HEK293 (cell line): Measurements from ENCODE around the gene RFX2.

Experiments used
- CTCF ChIA-PET: fragments of 350-600 bp; formaldehyde crosslinking; extraction: SDS; loops from one replicate; lab custom pipeline; 2021; ENCODE audit warnings: antibody characterized with exemption; lab: Yijun Ruan, JAX
- POLR2A ChIA-PET: fragments of 300-600 bp; formaldehyde crosslinking; extraction: SDS; loops from one replicate; lab custom pipeline; 2020; ENCODE audit warnings: antibody characterized with exemption, inconsistent platforms; lab: Yijun Ruan, JAX
- H3K27ac ChIP-seq: fragments of 200-500 bp; sonication (Bioruptor generic); 2 replicates; pipeline ENCODE4 v1.5.1; 2014; ENCODE audit warnings: low read depth, low read length, control low read depth, inconsistent platforms; ENCODE audit errors: extremely low read depth
- H3K36me3 ChIP-seq, 2 experiments: fragments of 200-500 bp in 1 of 2; sonication (Bioruptor generic) in 1 of 2; 1 replicate in 1 of 2; 2 replicates in 1 of 2; pipeline ENCODE4 v1.5.1; 2014 to 2017; ENCODE audit warnings: inconsistent platforms in 2 of 2, low read length in 2 of 2; ENCODE audit not compliant: control insufficient read depth in 2 of 2, insufficient read depth in 1 of 2
- H3K4me1 ChIP-seq: fragments of 200-500 bp; sonication (Bioruptor generic); 2 replicates; pipeline ENCODE4 v1.5.1; 2014; ENCODE audit warnings: mild to moderate bottlenecking, low read length, inconsistent platforms; ENCODE audit not compliant: control insufficient read depth, insufficient read depth
- H3K4me3 ChIP-seq: 2 replicates; pipeline ENCODE4 v1.5.1; 2011; ENCODE audit warnings: low read depth, mild to moderate bottlenecking, control low read depth, low read length, moderate library complexity
- H3K9me3 ChIP-seq: fragments of 200-500 bp; sonication (Bioruptor generic); 2 replicates; pipeline ENCODE4 v1.5.1; 2014; ENCODE audit warnings: low read depth, low read length, inconsistent platforms; ENCODE audit not compliant: control insufficient read depth, insufficient read depth
- EGR2 ChIP-seq: fragments of 450-650 bp; formaldehyde crosslinking; IDR thresholded peaks from 2 replicates; pipeline ENCODE4 v1.5.1; 2016; ENCODE audit warnings: low read depth, missing biosample characterization, missing genetic modification characterization
- PRDM6 ChIP-seq: fragments of 450-650 bp; formaldehyde crosslinking; IDR thresholded peaks from 2 replicates; pipeline ENCODE4 v1.5.1; 2017; ENCODE audit warnings: missing biosample characterization, missing genetic modification characterization
- YY1 ChIP-seq: fragments of 450-650 bp; formaldehyde crosslinking; IDR thresholded peaks from 2 replicates; pipeline ENCODE4 v1.5.1; 2018; ENCODE audit warnings: missing biosample characterization, missing genetic modification characterization
- ZFHX2 ChIP-seq: fragments of 450-650 bp; formaldehyde crosslinking; conservative IDR thresholded peaks from 2 replicates; pipeline ENCODE4 v1.5.1; 2016; ENCODE audit warnings: missing biosample characterization, missing genetic modification characterization
- ZNF10 ChIP-seq: fragments of 450-650 bp; formaldehyde crosslinking; IDR thresholded peaks from 2 replicates; pipeline ENCODE4 v1.5.1; 2017; ENCODE audit warnings: missing biosample characterization, missing genetic modification characterization
- ZNF146 ChIP-seq: fragments of 450-650 bp; formaldehyde crosslinking; IDR thresholded peaks from 2 replicates; pipeline ENCODE4 v1.5.1; 2016; ENCODE audit warnings: missing biosample characterization, missing genetic modification characterization
- ZNF274 ChIP-seq, 2 experiments: fragments of 200-500 bp in 1 of 2; fragments of 450-650 bp in 1 of 2; sonication (Bioruptor generic) in 1 of 2; formaldehyde crosslinking in 1 of 2; IDR thresholded peaks; 2 replicates each; pipeline versions ENCODE4 v1.5.1 to v1.6.1; 2014 to 2016; ENCODE audit warnings: borderline replicate concordance in 1 of 2, inconsistent platforms in 1 of 2, low read length in 1 of 2, missing biosample characterization in 1 of 2, missing genetic modification characterization in 1 of 2
- ZNF335 ChIP-seq: fragments of 450-650 bp; formaldehyde crosslinking; conservative IDR thresholded peaks from 2 replicates; pipeline ENCODE4 v1.5.1; 2016; ENCODE audit warnings: missing biosample characterization, missing genetic modification characterization
- ZNF501 ChIP-seq: fragments of 450-650 bp; formaldehyde crosslinking; IDR thresholded peaks from 2 replicates; pipeline ENCODE4 v1.5.1; 2016; ENCODE audit warnings: missing biosample characterization, missing genetic modification characterization
- ZNF544 ChIP-seq: fragments of 450-650 bp; formaldehyde crosslinking; IDR thresholded peaks from 2 replicates; pipeline ENCODE4 v1.5.0; 2017; ENCODE audit warnings: missing biosample characterization, missing genetic modification characterization
- ZNF555 ChIP-seq: fragments of 450-650 bp; formaldehyde crosslinking; conservative IDR thresholded peaks from 2 replicates; pipeline ENCODE4 v1.5.1; 2017; ENCODE audit warnings: missing biosample characterization, mild to moderate bottlenecking, missing genetic modification characterization, inconsistent platforms
- ZNF610 ChIP-seq: fragments of 450-650 bp; formaldehyde crosslinking; IDR thresholded peaks from 2 replicates; pipeline ENCODE4 v1.5.1; 2016; ENCODE audit warnings: missing biosample characterization, missing genetic modification characterization, borderline replicate concordance
- ZNF654 ChIP-seq: fragments of 450-650 bp; formaldehyde crosslinking; IDR thresholded peaks from 2 replicates; pipeline ENCODE4 v1.5.1; 2016; ENCODE audit warnings: low read depth, missing biosample characterization, missing genetic modification characterization
- ZNF658 ChIP-seq: fragments of 450-650 bp; formaldehyde crosslinking; IDR thresholded peaks from 2 replicates; pipeline ENCODE4; 2016; ENCODE audit warnings: missing biosample characterization, missing genetic modification characterization
- ZNF664 ChIP-seq: fragments of 450-650 bp; formaldehyde crosslinking; IDR thresholded peaks from 2 replicates; pipeline ENCODE4 v1.5.1; 2016; ENCODE audit warnings: missing biosample characterization, missing genetic modification characterization
- TF ChIP-seq, protein P1 (sequence below): fragments of 450-650 bp; formaldehyde crosslinking; conservative IDR thresholded peaks from 2 replicates; pipeline ENCODE4 v1.5.1; 2016; ENCODE audit warnings: low read depth, missing biosample characterization, missing genetic modification characterization
- TF ChIP-seq, protein P2 (sequence below): fragments of 450-650 bp; formaldehyde crosslinking; IDR thresholded peaks from 2 replicates; pipeline ENCODE4 v1.5.1; 2017; ENCODE audit warnings: missing biosample characterization, missing genetic modification characterization
- TF ChIP-seq, protein P3 (sequence below): fragments of 450-650 bp; formaldehyde crosslinking; IDR thresholded peaks from 2 replicates; pipeline ENCODE4 v1.5.1; 2016; ENCODE audit warnings: missing biosample characterization, missing genetic modification characterization

RFX2 gene

DNA sequence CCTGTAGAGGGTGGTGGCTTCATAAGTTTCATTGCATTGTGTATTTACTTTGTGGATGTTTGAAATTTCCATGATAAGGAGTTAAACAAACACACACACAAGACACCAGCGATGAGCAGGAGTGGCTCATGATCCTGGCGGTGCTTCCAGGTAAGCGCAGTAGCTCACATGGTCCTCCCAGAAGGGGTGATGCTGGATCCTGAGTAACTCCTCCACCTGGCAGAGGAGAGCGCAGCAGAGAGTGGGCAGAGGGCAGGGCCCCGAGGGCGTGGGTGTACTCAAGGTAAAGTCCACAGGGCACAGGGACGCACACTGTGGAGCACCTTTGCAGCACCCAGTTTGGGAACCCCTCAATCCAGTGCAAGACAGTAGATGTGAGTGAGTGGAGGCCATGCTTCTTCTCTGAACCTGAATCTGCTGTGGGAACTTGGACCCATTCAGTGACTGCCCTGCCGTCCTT lies 54.0 kb downstream of the RFX2 start (continued):
- TF ChIP-seq EGR2 (tag by site-specific recombination) (no peak), ZNF146 (tag by site-specific recombination) (no peak)

GRCh38 chr19:6055013-6055795 lies 55.1 kb downstream of the RFX2 start:
- Histone ChIP-seq H3K4me3 (no peak overlapping the region), H3K4me1 (no peaks in the 10 kb centered on the region), H3K27ac (no peak overlapping the region), H3K9me3 (no peaks in the 10 kb centered on the region), H3K36me3 (no peaks in the 10 kb centered on the region)
- ChIA-PET POLR2A (no interaction called here), CTCF (interaction anchor here (0.5 to 4.1 kb wide), 5 partner anchors 33 to 191 kb away, joined by 3 to 22 read pairs (median 3); no protein-coding TSS in a partner anchor)
- no peak for TF ChIP-seq ZNF664 (tag by site-specific recombination)
- no peak for TF ChIP-seq ZNF544 (tag by site-specific recombination)
- TF ChIP-seq YY1 (tag by site-specific recombination), result no peak
- TF ChIP-seq PRDM6 (tag by site-specific recombination), result no peak
- TF ChIP-seq ZNF610 (tag by site-specific recombination), result no peak

DNA sequence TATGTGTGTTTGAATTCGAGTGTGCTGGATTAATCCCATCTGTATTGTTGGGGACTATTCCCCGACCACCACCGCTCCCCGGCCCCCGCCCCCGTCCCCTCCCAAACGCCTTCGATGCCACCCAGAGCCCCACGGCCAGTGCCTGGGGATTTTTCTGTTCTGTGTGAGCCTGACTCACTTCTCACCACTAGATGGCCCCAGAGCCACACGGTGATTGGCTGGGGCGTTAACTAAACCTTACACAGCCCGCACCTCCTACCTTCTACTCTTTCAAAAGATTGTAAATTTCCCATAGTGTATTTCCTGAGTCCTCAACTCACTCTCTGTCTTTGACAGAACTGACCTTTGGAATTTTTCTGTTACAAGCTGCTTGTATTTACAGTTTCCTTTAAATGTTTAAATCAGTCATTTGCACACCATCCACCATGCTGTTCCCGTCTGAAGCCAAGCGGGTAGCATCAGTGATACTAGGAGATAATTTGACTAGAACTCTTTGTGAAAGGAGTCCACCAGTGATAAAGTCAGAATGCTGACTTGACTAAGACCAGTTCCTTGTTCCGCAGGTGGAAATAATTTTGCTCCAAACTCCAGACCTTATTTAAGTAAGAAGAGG lies 61.4 kb downstream of the RFX2 start:
- no peak overlapping the region for H3K4me3 ChIP-seq
- no peak overlapping the region for H3K27ac ChIP-seq
- no peaks in the 10 kb centered on the region for H3K36me3 ChIP-seq
- CTCF ChIA-PET, result interaction anchor here (0.6 to 3.5 kb wide), 38 partner anchors 8 to 1048 kb away, joined by 3 to 95 read pairs (median 4); no protein-coding TSS in a partner anchor
- H3K9me3 ChIP-seq, result no peaks in the 10 kb centered on the region
- POLR2A ChIA-PET, result interaction anchor here (0.8 to 1.0 kb wide), 2 partner anchors 59 to 77 kb away, joined by 3 read pairs; no protein-coding TSS in a partner anchor
- H3K4me1 ChIP-seq, result no peaks in the 10 kb centered on the region
- TF ChIP-seq ZNF10 (tag by site-specific recombination), result no peak
- peak; percentile 88; the same call in 1 of the 2 replicates for TF ChIP-seq ZNF335
- TF ChIP-seq ZFHX2 (tag by site-specific recombination), result 0 out of 2 replicates have a peak, but pooled peaks have one; percentile 27
- TF ChIP-seq ZNF654, result peak; percentile 96
- no peak for TF ChIP-seq ZNF555 (tag by site-specific recombination)
- no peak for TF ChIP-seq ZNF501 (tag by site-specific recombination)
- no peak for TF ChIP-seq ZNF274 (IDR thresholded peaks at IDR 0.05; ENCODE audit: low read length)
- no peak for TF ChIP-seq ZNF274 (tag by site-specific recombination; IDR thresholded peaks at IDR 0.05; ENCODE audit: borderline replicate concordance)
- TF ChIP-seq PRDM6 (tag by site-specific recombination), result no peak
- no peak for TF ChIP-seq ZNF658 (tag by site-specific recombination)
- TF ChIP-seq, protein P1, sequence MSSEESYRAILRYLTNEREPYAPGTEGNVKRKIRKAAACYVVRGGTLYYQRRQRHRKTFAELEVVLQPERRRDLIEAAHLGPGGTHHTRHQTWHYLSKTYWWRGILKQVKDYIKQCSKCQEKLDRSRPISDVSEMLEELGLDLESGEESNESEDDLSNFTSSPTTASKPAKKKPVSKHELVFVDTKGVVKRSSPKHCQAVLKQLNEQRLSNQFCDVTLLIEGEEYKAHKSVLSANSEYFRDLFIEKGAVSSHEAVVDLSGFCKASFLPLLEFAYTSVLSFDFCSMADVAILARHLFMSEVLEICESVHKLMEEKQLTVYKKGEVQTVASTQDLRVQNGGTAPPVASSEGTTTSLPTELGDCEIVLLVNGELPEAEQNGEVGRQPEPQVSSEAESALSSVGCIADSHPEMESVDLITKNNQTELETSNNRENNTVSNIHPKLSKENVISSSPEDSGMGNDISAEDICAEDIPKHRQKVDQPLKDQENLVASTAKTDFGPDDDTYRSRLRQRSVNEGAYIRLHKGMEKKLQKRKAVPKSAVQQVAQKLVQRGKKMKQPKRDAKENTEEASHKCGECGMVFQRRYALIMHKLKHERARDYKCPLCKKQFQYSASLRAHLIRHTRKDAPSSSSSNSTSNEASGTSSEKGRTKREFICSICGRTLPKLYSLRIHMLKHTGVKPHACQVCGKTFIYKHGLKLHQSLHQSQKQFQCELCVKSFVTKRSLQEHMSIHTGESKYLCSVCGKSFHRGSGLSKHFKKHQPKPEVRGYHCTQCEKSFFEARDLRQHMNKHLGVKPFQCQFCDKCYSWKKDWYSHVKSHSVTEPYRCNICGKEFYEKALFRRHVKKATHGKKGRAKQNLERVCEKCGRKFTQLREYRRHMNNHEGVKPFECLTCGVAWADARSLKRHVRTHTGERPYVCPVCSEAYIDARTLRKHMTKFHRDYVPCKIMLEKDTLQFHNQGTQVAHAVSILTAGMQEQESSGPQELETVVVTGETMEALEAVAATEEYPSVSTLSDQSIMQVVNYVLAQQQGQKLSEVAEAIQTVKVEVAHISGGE, result no peak
- TF ChIP-seq, protein P2, sequence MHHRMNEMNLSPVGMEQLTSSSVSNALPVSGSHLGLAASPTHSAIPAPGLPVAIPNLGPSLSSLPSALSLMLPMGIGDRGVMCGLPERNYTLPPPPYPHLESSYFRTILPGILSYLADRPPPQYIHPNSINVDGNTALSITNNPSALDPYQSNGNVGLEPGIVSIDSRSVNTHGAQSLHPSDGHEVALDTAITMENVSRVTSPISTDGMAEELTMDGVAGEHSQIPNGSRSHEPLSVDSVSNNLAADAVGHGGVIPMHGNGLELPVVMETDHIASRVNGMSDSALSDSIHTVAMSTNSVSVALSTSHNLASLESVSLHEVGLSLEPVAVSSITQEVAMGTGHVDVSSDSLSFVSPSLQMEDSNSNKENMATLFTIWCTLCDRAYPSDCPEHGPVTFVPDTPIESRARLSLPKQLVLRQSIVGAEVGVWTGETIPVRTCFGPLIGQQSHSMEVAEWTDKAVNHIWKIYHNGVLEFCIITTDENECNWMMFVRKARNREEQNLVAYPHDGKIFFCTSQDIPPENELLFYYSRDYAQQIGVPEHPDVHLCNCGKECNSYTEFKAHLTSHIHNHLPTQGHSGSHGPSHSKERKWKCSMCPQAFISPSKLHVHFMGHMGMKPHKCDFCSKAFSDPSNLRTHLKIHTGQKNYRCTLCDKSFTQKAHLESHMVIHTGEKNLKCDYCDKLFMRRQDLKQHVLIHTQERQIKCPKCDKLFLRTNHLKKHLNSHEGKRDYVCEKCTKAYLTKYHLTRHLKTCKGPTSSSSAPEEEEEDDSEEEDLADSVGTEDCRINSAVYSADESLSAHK (tag by site-specific recombination), result no peak
- TF ChIP-seq, protein P3, sequence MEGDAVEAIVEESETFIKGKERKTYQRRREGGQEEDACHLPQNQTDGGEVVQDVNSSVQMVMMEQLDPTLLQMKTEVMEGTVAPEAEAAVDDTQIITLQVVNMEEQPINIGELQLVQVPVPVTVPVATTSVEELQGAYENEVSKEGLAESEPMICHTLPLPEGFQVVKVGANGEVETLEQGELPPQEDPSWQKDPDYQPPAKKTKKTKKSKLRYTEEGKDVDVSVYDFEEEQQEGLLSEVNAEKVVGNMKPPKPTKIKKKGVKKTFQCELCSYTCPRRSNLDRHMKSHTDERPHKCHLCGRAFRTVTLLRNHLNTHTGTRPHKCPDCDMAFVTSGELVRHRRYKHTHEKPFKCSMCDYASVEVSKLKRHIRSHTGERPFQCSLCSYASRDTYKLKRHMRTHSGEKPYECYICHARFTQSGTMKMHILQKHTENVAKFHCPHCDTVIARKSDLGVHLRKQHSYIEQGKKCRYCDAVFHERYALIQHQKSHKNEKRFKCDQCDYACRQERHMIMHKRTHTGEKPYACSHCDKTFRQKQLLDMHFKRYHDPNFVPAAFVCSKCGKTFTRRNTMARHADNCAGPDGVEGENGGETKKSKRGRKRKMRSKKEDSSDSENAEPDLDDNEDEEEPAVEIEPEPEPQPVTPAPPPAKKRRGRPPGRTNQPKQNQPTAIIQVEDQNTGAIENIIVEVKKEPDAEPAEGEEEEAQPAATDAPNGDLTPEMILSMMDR (tag by site-specific recombination), result peak; percentile 52; the same call in 1 of the 2 replicates
